Natural killer cell (primary cell): ENCODE data around the gene SRRM4. TPM values are rescaled to one million over a fixed set of nuclear protein-coding genes. Genes with fewer than 3 reads are reported as not detected.

Source experiments
- ATAC-seq, 3 donors: fragments of 150-1000 bp in 2 of 3; fragments of 200-7000 bp in 1 of 3; cut with Tn5 transposase; 1 replicate in 1 of 3; 2 replicates in 2 of 3; pipeline ENCODE4 v1.10.0; 2021; ENCODE audit warnings: mild to moderate bottlenecking in 2 of 3, moderate library complexity in 2 of 3
- DNase-seq, 2 donors: peaks; one replicate each; pipeline versions ENCODE4 v3.0.0 to v3.0.0-alpha.2; 2013 to 2021; ENCODE audit warnings: mixed read lengths in 1 of 2
- H3K27ac ChIP-seq: one replicate; pipeline ENCODE4 v1.5.1; 2013; ENCODE audit warnings: mild to moderate bottlenecking, low read length
- H3K27me3 ChIP-seq: one replicate; pipeline ENCODE4 v1.6.1; 2013; ENCODE audit warnings: low read length; ENCODE audit not compliant: control insufficient read depth, insufficient read depth
- H3K36me3 ChIP-seq: one replicate; pipeline ENCODE4 v1.6.1; 2013; ENCODE audit warnings: low read length; ENCODE audit not compliant: control insufficient read depth, insufficient read depth
- H3K4me1 ChIP-seq: one replicate; pipeline ENCODE4 v1.6.1; 2013; ENCODE audit warnings: low read length; ENCODE audit not compliant: control insufficient read depth, insufficient read depth
- H3K4me3 ChIP-seq: one replicate; pipeline ENCODE4 v1.5.1; 2013; ENCODE audit warnings: low read length
- H3K9me3 ChIP-seq: one replicate; pipeline ENCODE4 v1.6.1; 2013; ENCODE audit warnings: low read length; ENCODE audit not compliant: control insufficient read depth, insufficient read depth
- H3K27ac Mint-ChIP-seq, 2 donors: one replicate each; pipeline ENCODE4 v1.8.0; 2022; ENCODE audit warnings: mild to moderate bottlenecking in 2 of 2, mixed read lengths in 2 of 2, moderate library complexity in 1 of 2
- H3K27me3 Mint-ChIP-seq, 2 donors: one replicate each; pipeline ENCODE4 v1.8.0; 2022; ENCODE audit warnings: low read depth in 2 of 2, mixed read lengths in 2 of 2
- H3K36me3 Mint-ChIP-seq: one replicate; pipeline ENCODE4 v1.8.0; 2022; ENCODE audit warnings: mixed read lengths
- H3K4me1 Mint-ChIP-seq, 2 donors: one replicate each; pipeline ENCODE4 v1.8.0; 2022; ENCODE audit warnings: mixed read lengths in 2 of 2
- H3K4me3 Mint-ChIP-seq: one replicate; pipeline ENCODE4 v1.8.0; 2022; ENCODE audit warnings: mild to moderate bottlenecking, moderate library complexity, mixed read lengths
- H3K9me3 Mint-ChIP-seq, 2 donors: one replicate each; pipeline ENCODE4 v1.8.0; 2022; ENCODE audit warnings: mixed read lengths in 2 of 2
- WGBS: methylation state at CpG from one replicate; pipeline ENCODE4 v1.1.7; 2013; ENCODE audit warnings: missing lambda C conversion rate; ENCODE audit not compliant: insufficient coverage; 5-methylcytosine and 5-hydroxymethylcytosine counted together
- intact Hi-C: fragments of 100-400 bp; cut with micrococcal nuclease; formaldehyde crosslinking; loops from one replicate; pipeline ENCODE4 v1.14.2; 2022
- total RNA-seq, 4 donors: library from RNA; stranded (reverse); fragments of 120-200 nt in 1 of 4; gene quantifications; one replicate each; pipeline versions ENCODE4 v1.2.3 to v1.2.4, GENCODE V29; 2013 to 2022
- TF ChIP-seq, protein P1 (sequence below): fragments of 200-600 bp; IDR thresholded peaks from one replicate; pipeline ENCODE4 v1.8.0; 2022; ENCODE audit warnings: antibody characterized with exemption

SRRM4 gene
- total RNA-seq, 3 donors from 2014 or later (not counting 1 experiment from before 2014, with no cell fraction given), result not detected

DNA sequence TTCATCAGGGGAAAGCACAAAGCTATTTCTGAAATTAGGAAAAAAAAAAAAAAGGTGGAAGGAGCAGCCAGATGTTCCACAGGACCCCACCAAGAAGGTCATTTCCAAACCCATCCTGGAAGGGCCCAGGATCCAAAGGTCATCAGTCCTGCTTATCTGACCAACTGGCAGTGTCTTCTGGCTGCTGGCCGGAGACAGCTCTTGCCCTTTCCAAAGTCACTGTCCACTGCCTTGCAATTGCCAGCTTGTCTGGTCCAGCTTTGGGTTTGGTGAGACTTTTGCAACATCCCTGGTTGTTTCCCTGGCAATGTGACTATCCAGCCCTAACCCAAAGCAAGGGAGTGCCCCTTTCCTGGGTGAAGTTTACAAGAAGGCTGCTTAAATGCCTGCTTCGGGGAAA, 178.5 kb downstream of the SRRM4 start:
- Mint-ChIP-seq H3K9me3 (peaks cover 0 to 3% of the 10 kb centered on the region in 2 donors), H3K27me3 (peaks cover 0 to 12% of the 10 kb centered on the region in 2 donors), H3K4me1 (no peaks in the 10 kb centered on the region), H3K4me3 (no peak overlapping the region), H3K36me3 (no peaks in the 10 kb centered on the region), H3K27ac (no peak overlapping the region)
- DNase-seq (no peak), ATAC-seq (no peak)
- WGBS, result 88% methylated on average over 2 of the region's 2 CpGs
- Histone ChIP-seq H3K4me3 (no peak overlapping the region), H3K27me3 (no peaks in the 10 kb centered on the region), H3K36me3 (no peaks in the 10 kb centered on the region), H3K27ac (no peak overlapping the region), H3K9me3 (no peaks in the 10 kb centered on the region), H3K4me1 (no peaks in the 10 kb centered on the region)
- intact Hi-C loops, result no loop called here
- TF ChIP-seq, protein P1, sequence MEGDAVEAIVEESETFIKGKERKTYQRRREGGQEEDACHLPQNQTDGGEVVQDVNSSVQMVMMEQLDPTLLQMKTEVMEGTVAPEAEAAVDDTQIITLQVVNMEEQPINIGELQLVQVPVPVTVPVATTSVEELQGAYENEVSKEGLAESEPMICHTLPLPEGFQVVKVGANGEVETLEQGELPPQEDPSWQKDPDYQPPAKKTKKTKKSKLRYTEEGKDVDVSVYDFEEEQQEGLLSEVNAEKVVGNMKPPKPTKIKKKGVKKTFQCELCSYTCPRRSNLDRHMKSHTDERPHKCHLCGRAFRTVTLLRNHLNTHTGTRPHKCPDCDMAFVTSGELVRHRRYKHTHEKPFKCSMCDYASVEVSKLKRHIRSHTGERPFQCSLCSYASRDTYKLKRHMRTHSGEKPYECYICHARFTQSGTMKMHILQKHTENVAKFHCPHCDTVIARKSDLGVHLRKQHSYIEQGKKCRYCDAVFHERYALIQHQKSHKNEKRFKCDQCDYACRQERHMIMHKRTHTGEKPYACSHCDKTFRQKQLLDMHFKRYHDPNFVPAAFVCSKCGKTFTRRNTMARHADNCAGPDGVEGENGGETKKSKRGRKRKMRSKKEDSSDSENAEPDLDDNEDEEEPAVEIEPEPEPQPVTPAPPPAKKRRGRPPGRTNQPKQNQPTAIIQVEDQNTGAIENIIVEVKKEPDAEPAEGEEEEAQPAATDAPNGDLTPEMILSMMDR, result no peak

DNA sequence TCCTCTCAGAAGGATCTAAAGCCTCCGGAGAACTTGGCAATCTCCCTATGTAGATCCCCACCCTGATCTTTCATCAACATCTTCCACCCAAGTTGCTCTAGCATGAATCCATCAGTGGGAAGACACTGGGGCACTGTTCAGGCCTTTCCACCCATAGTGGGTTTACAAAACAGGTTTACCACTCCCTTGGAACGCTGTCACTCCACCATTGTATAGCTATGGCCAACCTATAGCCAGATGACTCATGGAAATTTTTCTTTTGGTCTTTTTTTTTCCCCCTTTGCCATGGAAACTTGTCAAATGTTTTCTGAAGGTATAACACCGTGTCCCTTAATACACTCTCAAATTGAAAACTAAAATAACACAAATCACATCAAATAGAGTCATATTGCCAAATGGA, 186.6 kb downstream of the SRRM4 start:
- no peak overlapping the region for H3K4me3 Mint-ChIP-seq
- ATAC-seq, result no peak
- intact Hi-C loops, result no loop called here
- H3K9me3 ChIP-seq, result no peaks in the 10 kb centered on the region
- no peak overlapping the region for H3K27ac ChIP-seq
- H3K36me3 Mint-ChIP-seq, result no peaks in the 10 kb centered on the region
- H3K27ac Mint-ChIP-seq, result no peak overlapping the region
- no peak overlapping the region for H3K4me3 ChIP-seq
- TF ChIP-seq, protein P1, result no peak
- H3K4me1 ChIP-seq, result no peaks in the 10 kb centered on the region
- no peak for DNase-seq
- no peaks in the 10 kb centered on the region for H3K36me3 ChIP-seq
- no peaks in the 10 kb centered on the region for H3K27me3 ChIP-seq
- no peaks in the 10 kb centered on the region for H3K9me3 Mint-ChIP-seq
- H3K27me3 Mint-ChIP-seq, result peaks cover 3 to 6% of the 10 kb centered on the region in 2 donors
- H3K4me1 Mint-ChIP-seq, result no peaks in the 10 kb centered on the region
- 78% methylated on average over 2 of the region's 3 CpGs for WGBS

DNA sequence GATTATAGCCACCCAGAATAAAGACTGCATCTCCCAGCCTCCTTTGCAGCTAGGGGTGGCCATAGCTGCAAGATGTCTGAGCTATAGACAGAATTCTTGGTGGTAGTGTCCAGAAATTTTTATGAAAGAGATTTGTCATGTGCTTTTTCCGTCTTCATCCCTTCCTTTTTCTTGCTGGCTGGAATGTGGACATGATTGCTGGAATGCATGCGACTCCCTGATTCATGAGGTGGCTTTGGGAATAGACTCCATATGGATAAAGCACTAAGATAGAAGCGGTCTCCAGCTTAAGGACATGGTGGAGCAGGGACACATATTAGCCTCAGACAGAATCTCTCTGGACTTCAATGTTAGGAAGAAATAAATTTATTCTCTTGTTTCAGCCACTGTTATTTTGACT, 187.4 kb downstream of the SRRM4 start:
- Mint-ChIP-seq H3K4me1 (no peaks in the 10 kb centered on the region), H3K9me3 (no peaks in the 10 kb centered on the region), H3K27me3 (peaks cover 3 to 6% of the 10 kb centered on the region in 2 donors), H3K27ac (no peak overlapping the region), H3K36me3 (no peaks in the 10 kb centered on the region), H3K4me3 (no peak overlapping the region)
- DNase-seq (no peak), ATAC-seq (no peak)
- intact Hi-C loops, result no loop called here
- TF ChIP-seq, protein P1, result no peak
- H3K27me3 ChIP-seq, result no peaks in the 10 kb centered on the region
- no peak overlapping the region for H3K4me3 ChIP-seq
- WGBS, result 97% methylated on average over 3 of the region's 3 CpGs
- H3K36me3 ChIP-seq, result no peaks in the 10 kb centered on the region
- no peak overlapping the region for H3K27ac ChIP-seq
- H3K9me3 ChIP-seq, result no peaks in the 10 kb centered on the region
- H3K4me1 ChIP-seq, result no peaks in the 10 kb centered on the region

- 52% methylated on average over 2 of the region's 2 CpGs for WGBS
Measured at GRCh38 chr12:119169150-119169549, 187.8 kb downstream of the SRRM4 start.

More at GRCh38 chr12:119169150-119169549, 187.8 kb downstream of the SRRM4 start:
- H3K27me3 ChIP-seq, result no peaks in the 10 kb centered on the region
- TF ChIP-seq, protein P1, result no peak
- H3K27me3 Mint-ChIP-seq, result peaks cover 3 to 6% of the 10 kb centered on the region in 2 donors
- no peak overlapping the region for H3K4me3 ChIP-seq
- DNase-seq (no peak), ATAC-seq (no peak)
- intact Hi-C loops, result no loop called here
- no peaks in the 10 kb centered on the region for H3K36me3 ChIP-seq
- no peaks in the 10 kb centered on the region for H3K4me1 Mint-ChIP-seq
- no peaks in the 10 kb centered on the region for H3K9me3 ChIP-seq
- no peak overlapping the region for H3K4me3 Mint-ChIP-seq
- H3K4me1 ChIP-seq, result no peaks in the 10 kb centered on the region
- no peaks in the 10 kb centered on the region for H3K36me3 Mint-ChIP-seq
- no peak overlapping the region for H3K27ac ChIP-seq
- no peak overlapping the region for H3K27ac Mint-ChIP-seq
- no peaks in the 10 kb centered on the region for H3K9me3 Mint-ChIP-seq
